Measurements from ENCODE around the gene RAP1B.

Gene RAP1B

DNA sequence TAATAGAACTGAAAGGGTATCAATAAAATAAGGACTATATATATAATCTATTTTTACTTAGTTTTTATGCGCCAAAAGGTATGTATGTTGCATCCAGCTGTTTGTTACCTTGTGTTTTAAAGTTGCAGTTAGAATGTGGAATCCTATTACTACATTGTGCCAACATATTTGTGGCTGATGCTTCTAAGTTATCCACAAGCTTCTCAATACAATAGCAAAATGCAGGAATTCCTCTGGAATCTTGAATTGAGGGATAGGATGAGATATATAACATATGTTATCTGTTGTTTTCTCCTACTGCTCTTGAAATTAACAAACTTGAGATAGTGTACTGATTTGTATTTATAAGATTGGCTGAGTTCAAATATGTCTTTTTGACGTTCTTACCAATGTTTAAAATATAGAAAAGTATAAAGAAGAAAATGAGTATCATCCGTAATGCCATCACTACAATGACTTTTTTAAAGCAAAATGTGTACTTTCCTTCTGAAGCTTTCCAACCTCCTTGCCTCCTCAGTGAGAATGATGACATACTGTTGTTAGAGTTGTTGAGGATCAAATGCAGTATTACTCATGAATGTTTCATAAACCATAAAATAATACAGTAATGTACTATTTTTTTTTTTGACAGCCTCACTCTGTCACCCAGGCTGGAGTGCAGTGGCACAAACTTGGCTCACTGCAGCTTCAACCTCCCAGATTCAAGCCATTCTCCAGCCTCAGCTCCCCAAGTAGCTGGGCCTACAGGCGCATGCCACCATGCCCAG lies 6.6 kb downstream of the RAP1B start:
- H3K27me3 Mint-ChIP-seq: no peaks in the 10 kb centered on the region
- peaks cover 61% of the 10 kb centered on the region for H3K36me3 Mint-ChIP-seq
- DNase-seq: no peak
- peaks cover 80% of the 10 kb centered on the region for H3K4me1 Mint-ChIP-seq
- CTCF ChIA-PET: interaction anchor here (1.1 kb wide), 1 partner anchor 258 kb away, joined by 3 read pairs; no protein-coding TSS in a partner anchor
- no peak overlapping the region for H3K27ac Mint-ChIP-seq
- H3K4me3 Mint-ChIP-seq: no peak overlapping the region
- H3K9me3 Mint-ChIP-seq: peaks cover 2% of the 10 kb centered on the region

DNA sequence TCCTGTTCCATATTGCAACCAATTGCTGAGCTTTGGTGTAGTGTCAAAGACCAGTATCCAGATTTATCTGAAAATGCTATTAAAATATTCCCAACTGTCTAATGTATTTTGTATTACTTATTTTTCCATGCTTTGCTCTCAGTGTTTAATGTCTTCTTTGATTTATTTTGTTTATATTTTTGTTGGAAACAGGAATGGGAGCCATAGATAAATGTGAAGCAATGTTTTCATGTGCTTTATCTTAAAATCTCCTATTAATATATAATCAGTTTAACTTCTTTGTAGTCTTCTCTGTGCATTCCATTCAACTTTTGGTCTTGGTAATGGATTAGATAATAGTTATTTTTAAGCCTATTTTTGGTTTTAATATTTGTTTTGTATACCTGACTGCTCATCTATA lies 8.8 kb downstream of the RAP1B start:
- no peak overlapping the region for H3K4me3 Mint-ChIP-seq
- DNase-seq: no peak
- H3K27me3 Mint-ChIP-seq: no peaks in the 10 kb centered on the region
- peaks cover 2% of the 10 kb centered on the region for H3K9me3 Mint-ChIP-seq
- H3K27ac Mint-ChIP-seq: no peak overlapping the region
- CTCF ChIA-PET: no interaction called here
- peaks cover 77% of the 10 kb centered on the region for H3K4me1 Mint-ChIP-seq
- H3K36me3 Mint-ChIP-seq: peaks cover 55% of the 10 kb centered on the region

DNA sequence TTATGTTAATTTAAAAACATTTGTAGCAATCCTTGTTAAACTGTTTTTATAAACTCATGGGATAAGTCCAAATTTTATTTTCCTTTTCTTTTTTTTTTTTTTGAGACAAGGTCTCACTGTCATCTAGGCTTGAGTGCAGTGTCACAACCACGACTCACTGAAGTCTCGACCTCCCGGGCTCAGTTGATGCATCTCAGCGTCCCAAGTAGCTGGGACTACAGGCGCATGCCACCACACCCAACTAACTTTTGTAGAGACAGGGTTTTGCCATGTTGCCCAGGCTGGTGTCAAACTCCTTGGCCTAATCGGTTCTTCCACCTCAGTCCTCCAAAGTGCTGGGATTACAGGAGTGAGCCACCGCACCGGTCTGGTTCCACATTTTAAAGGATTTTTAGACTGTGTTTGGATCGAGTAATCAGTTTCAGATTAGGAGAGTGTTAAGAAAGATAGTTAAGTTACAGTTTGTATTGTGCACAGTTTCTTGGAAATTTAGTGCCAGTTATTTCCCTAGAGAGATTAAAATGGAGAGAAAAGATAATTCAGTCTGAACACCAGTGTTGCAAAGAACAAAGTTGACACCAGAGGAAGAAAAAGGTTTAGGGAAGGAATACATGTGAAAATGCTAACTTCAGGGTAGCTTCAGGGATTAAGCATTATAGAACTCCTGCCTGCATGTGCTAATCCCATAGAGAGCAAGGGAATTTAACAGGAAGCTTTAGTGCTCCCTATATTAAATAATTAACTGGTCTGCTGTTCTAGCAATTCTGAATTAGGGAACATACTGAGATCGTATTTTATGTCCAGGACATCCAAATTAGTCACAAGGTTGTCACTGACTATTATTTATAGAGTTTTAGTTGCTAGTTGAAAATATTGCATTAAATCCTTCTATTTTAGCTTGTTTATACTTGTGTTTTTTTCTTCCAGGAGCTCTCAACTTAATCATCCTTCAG lies 10.1 kb downstream of the RAP1B start:
- Mint-ChIP-seq H3K27me3 (no peaks in the 10 kb centered on the region), H3K4me3 (no peak overlapping the region), H3K9me3 (no peaks in the 10 kb centered on the region), H3K27ac (no peak overlapping the region), H3K36me3 (peaks cover 55% of the 10 kb centered on the region), H3K4me1 (peaks cover 70% of the 10 kb centered on the region)
- DNase-seq: no peak
- CTCF ChIA-PET: interaction anchor here (0.6 kb wide), 1 partner anchor 260 kb away, joined by 3 read pairs; no protein-coding TSS in a partner anchor

GRCh38 chr12:68621472-68622081 lies 10.9 kb downstream of the RAP1B start:
- no peak overlapping the region for H3K4me3 Mint-ChIP-seq
- H3K27ac Mint-ChIP-seq: no peak overlapping the region
- no peak for DNase-seq
- CTCF ChIA-PET: no interaction called here
- no peaks in the 10 kb centered on the region for H3K27me3 Mint-ChIP-seq
- H3K4me1 Mint-ChIP-seq: peaks cover 72% of the 10 kb centered on the region
- H3K36me3 Mint-ChIP-seq: peaks cover 63% of the 10 kb centered on the region
- peaks cover 2% of the 10 kb centered on the region for H3K9me3 Mint-ChIP-seq

GRCh38 chr12:68622250-68622649 lies 11.6 kb downstream of the RAP1B start:
- DNase-seq: no peak
- H3K4me1 Mint-ChIP-seq: peaks cover 71% of the 10 kb centered on the region
- H3K36me3 Mint-ChIP-seq: peaks cover 68% of the 10 kb centered on the region
- H3K27me3 Mint-ChIP-seq: no peaks in the 10 kb centered on the region
- peaks cover 6% of the 10 kb centered on the region for H3K9me3 Mint-ChIP-seq
- no peak overlapping the region for H3K27ac Mint-ChIP-seq
- no peak overlapping the region for H3K4me3 Mint-ChIP-seq
- CTCF ChIA-PET: interaction anchor here (1.0 kb wide), 1 partner anchor 12 kb away, joined by 3 read pairs; no protein-coding TSS in a partner anchor

DNA sequence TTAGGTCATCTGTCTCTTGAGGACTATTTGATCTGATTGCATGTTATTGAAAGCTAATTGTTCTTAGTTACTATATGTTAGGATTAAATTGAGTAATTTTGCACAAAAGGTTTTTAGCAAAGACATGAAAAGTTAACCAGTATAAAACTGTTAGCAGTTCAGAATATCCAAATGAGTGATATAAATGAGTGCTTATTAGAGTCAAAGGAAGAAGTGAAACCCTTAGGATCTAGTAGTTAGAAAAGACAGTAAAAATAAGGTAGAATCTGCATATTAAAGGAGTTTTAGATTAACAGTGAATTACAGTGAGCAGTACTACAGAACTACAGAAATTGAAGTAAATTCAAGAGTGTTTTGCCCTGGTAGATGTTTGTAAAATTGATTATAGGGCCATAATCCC lies 12.4 kb downstream of the RAP1B start:
- Mint-ChIP-seq H3K4me3 (no peak overlapping the region), H3K36me3 (peaks cover 71% of the 10 kb centered on the region), H3K27ac (no peak overlapping the region), H3K27me3 (no peaks in the 10 kb centered on the region), H3K4me1 (peaks cover 71% of the 10 kb centered on the region), H3K9me3 (peaks cover 13% of the 10 kb centered on the region)
- CTCF ChIA-PET: interaction anchor here (1.0 kb wide), 1 partner anchor 13 kb away, joined by 3 read pairs; no protein-coding TSS in a partner anchor
- no peak for DNase-seq

GRCh38 chr12:68623984-68624383 lies 13.3 kb downstream of the RAP1B start:
- Mint-ChIP-seq H3K27ac (no peak overlapping the region), H3K9me3 (peaks cover 15% of the 10 kb centered on the region), H3K27me3 (no peaks in the 10 kb centered on the region), H3K4me3 (no peak overlapping the region), H3K4me1 (peaks cover 68% of the 10 kb centered on the region), H3K36me3 (peaks cover 68% of the 10 kb centered on the region)
- CTCF ChIA-PET: no interaction called here
- no peak for DNase-seq

DNA sequence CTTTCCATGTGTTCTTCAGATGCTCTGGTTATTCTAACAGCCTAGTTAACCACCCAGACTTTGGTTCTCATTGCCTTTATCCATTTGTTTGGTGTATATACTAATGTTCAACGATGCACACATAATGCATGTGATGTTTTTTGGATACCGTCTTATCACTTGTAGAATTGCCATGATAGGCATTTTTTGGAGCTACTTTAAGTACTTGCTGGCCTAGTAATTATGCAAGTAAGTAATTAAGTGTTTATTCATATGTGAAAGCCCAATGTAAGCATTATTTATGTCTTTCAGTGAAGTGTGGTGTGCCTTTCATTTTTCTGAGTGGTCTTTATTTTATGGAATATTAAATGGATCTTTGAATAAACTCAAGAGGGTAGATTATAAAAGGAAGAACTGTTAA lies 14.2 kb downstream of the RAP1B start:
- DNase-seq: no peak
- Mint-ChIP-seq H3K4me1 (peaks cover 64% of the 10 kb centered on the region), H3K27me3 (no peaks in the 10 kb centered on the region), H3K4me3 (no peak overlapping the region), H3K9me3 (peaks cover 15% of the 10 kb centered on the region), H3K27ac (no peak overlapping the region), H3K36me3 (peaks cover 70% of the 10 kb centered on the region)
- CTCF ChIA-PET: no interaction called here

GRCh38 chr12:68627673-68628319 lies 17.1 kb downstream of the RAP1B start:
- H3K4me1 Mint-ChIP-seq: peaks cover 61% of the 10 kb centered on the region
- no peaks in the 10 kb centered on the region for H3K27me3 Mint-ChIP-seq
- no peak for DNase-seq
- CTCF ChIA-PET: no interaction called here
- peaks cover 72% of the 10 kb centered on the region for H3K36me3 Mint-ChIP-seq
- H3K27ac Mint-ChIP-seq: no peak overlapping the region
- H3K4me3 Mint-ChIP-seq: no peak overlapping the region
- peaks cover 15% of the 10 kb centered on the region for H3K9me3 Mint-ChIP-seq

DNA sequence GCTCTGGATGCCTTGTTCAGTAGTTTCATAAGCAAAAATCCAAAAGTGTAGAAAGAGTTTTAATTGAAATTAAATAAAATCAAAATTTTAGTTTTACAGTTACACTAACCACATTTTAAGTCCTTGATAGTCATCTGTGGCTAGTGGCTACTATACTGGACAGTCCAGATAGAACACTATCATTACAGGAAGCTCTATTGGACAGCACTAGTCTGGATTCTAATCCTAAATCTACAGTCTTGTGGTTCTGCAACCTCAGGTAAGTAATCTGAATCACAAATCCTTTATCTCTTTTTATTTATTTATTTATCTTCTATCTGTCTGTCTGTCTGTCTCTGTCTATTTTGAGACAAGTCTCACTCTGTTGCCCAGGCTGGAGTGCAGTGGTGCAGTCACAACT lies 18.0 kb downstream of the RAP1B start:
- H3K9me3 Mint-ChIP-seq: peaks cover 15% of the 10 kb centered on the region
- no peak overlapping the region for H3K4me3 Mint-ChIP-seq
- CTCF ChIA-PET: interaction anchor here (0.9 kb wide), 1 partner anchor 13 kb away, joined by 3 read pairs; no protein-coding TSS in a partner anchor
- peak overlapping the region; percentile 60 for H3K27ac Mint-ChIP-seq
- peaks cover 63% of the 10 kb centered on the region for H3K4me1 Mint-ChIP-seq
- H3K36me3 Mint-ChIP-seq: peaks cover 70% of the 10 kb centered on the region
- no peaks in the 10 kb centered on the region for H3K27me3 Mint-ChIP-seq
- DNase-seq: no peak

GRCh38 chr12:68630050-68630449 lies 19.4 kb downstream of the RAP1B start:
- DNase-seq: no peak
- no peak overlapping the region for H3K4me3 Mint-ChIP-seq
- H3K27ac Mint-ChIP-seq: peak overlapping the region; percentile 42
- H3K4me1 Mint-ChIP-seq: peaks cover 71% of the 10 kb centered on the region
- CTCF ChIA-PET: no interaction called here
- peaks cover 15% of the 10 kb centered on the region for H3K9me3 Mint-ChIP-seq
- no peaks in the 10 kb centered on the region for H3K27me3 Mint-ChIP-seq
- peaks cover 71% of the 10 kb centered on the region for H3K36me3 Mint-ChIP-seq

DNA sequence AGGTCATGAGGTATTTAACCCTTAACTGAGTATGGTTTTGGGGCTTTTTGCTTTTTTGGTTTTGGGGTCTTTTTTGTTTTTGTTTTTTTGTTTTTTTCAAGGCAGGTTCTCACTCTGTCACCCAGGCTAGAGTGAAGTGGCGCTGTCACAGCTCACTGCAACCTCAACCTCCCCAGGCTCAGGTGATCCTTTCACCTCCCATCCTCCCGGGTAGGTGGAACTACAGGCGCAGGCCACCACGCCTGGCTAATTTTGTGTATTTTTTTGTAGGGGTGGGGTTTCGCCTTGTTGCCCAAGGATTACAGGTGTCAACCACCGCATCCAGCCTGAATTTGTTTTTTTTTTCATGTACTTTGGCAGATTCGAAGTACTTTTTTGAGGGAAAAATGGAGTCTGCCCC lies 19.9 kb downstream of the RAP1B start:
- CTCF ChIA-PET: no interaction called here
- Mint-ChIP-seq H3K9me3 (peaks cover 15% of the 10 kb centered on the region), H3K4me3 (no peak overlapping the region), H3K27ac (no peak overlapping the region), H3K27me3 (no peaks in the 10 kb centered on the region), H3K4me1 (peaks cover 73% of the 10 kb centered on the region), H3K36me3 (peaks cover 68% of the 10 kb centered on the region)
- DNase-seq: no peak

GRCh38 chr12:68631227-68631626 lies 20.5 kb downstream of the RAP1B start:
- Mint-ChIP-seq H3K4me3 (no peak overlapping the region), H3K27me3 (no peaks in the 10 kb centered on the region), H3K9me3 (peaks cover 15% of the 10 kb centered on the region), H3K36me3 (peaks cover 63% of the 10 kb centered on the region), H3K27ac (peak overlapping the region; percentile 29), H3K4me1 (peaks cover 73% of the 10 kb centered on the region)
- no peak for DNase-seq
- CTCF ChIA-PET: no interaction called here

GRCh38 chr12:68632486-68632885 lies 21.8 kb downstream of the RAP1B start:
- Mint-ChIP-seq H3K36me3 (peaks cover 53% of the 10 kb centered on the region), H3K4me3 (no peak overlapping the region), H3K27me3 (no peaks in the 10 kb centered on the region), H3K4me1 (peaks cover 73% of the 10 kb centered on the region), H3K27ac (no peak overlapping the region), H3K9me3 (peaks cover 7% of the 10 kb centered on the region)
- CTCF ChIA-PET: no interaction called here
- no peak for DNase-seq
